ENCODE measurements around the gene VOPP1.

Gene VOPP1

GRCh38 chr7:55427342-55427741 lies 145.0 kb downstream of the VOPP1 start:
- DNase-seq = no peak

- no peak for DNase-seq
These were observed 145.6 kb downstream of the VOPP1 start for GRCh38 chr7:55426676-55427075.

- DNase-seq = no peak
These were observed 147.1 kb downstream of the VOPP1 start for GRCh38 chr7:55425141-55425752.

DNA sequence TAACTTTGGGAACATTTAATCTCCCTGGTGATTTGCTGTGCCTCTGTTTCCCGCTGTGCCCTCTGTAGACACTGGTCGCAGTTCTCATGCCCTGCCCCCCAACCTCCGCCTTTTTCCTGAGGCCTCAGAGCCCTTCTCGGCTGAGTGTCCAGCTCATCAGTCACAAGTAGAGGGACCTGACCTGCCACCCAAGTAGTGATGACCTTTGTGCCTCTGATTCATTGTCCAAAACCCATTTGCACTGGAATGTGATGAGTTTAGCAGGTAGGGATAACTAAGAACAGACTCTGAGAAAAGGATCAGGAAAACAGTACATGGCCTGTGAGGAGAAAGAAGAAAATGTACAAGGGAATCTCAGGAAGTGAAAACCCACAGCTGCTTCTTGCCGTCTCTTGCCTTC lies 148.4 kb downstream of the VOPP1 start:
- no peak for DNase-seq

- DNase-seq = no peak
These were observed 149.0 kb downstream of the VOPP1 start for GRCh38 chr7:55423277-55423711.
